ENCODE data around the gene ANKEF1.

ANKEF1 gene

GRCh38 chr20:10061641-10062040, 26.9 kb downstream of the ANKEF1 start:
- Histone ChIP-seq H3K9ac (ENCODE audit: low read depth in 1 of 2, low read length in 2 of 2) (no peak overlapping the region), H3K4me3 (ENCODE audit: low read length in 2 of 2) (no peak overlapping the region), H3K4me1 (ENCODE audit: control insufficient read depth in 2 of 2, insufficient read depth in 2 of 2, low read length in 2 of 2) (no peaks in the 10 kb centered on the region), H3K27ac (ENCODE audit: low read depth in 2 of 2, low read length in 2 of 2) (no peak overlapping the region), H3K27me3 (ENCODE audit: control insufficient read depth in 2 of 2, insufficient read depth in 2 of 2, low read length in 2 of 2) (no peaks in the 10 kb centered on the region), H3K36me3 (ENCODE audit: control insufficient read depth in 2 of 2, insufficient read depth in 2 of 2, low read length in 2 of 2) (no peaks in the 10 kb centered on the region), H3K9me3 (ENCODE audit: control insufficient read depth in 2 of 2, low read length in 2 of 2) (no peaks in the 10 kb centered on the region)

- H3K4me1 ChIP-seq (ENCODE audit: control insufficient read depth in 2 of 2, insufficient read depth in 2 of 2, low read length in 2 of 2), result no peaks in the 10 kb centered on the region
- no peaks in the 10 kb centered on the region for H3K36me3 ChIP-seq (ENCODE audit: control insufficient read depth in 2 of 2, insufficient read depth in 2 of 2, low read length in 2 of 2)
- no peak overlapping the region for H3K4me3 ChIP-seq (ENCODE audit: low read length in 2 of 2)
- H3K27me3 ChIP-seq (ENCODE audit: control insufficient read depth in 2 of 2, insufficient read depth in 2 of 2, low read length in 2 of 2), result no peaks in the 10 kb centered on the region
- H3K9me3 ChIP-seq (ENCODE audit: control insufficient read depth in 2 of 2, low read length in 2 of 2), result no peaks in the 10 kb centered on the region
- H3K9ac ChIP-seq (ENCODE audit: low read depth in 1 of 2, low read length in 2 of 2), result no peak overlapping the region
- H3K27ac ChIP-seq (ENCODE audit: low read depth in 2 of 2, low read length in 2 of 2), result no peak overlapping the region
These were observed 28.7 kb downstream of the ANKEF1 start for GRCh38 chr20:10063482-10063881.

GRCh38 chr20:10064611-10065010, 29.8 kb downstream of the ANKEF1 start:
- no peak overlapping the region for H3K4me3 ChIP-seq (ENCODE audit: low read length in 2 of 2)
- no peaks in the 10 kb centered on the region for H3K36me3 ChIP-seq (ENCODE audit: control insufficient read depth in 2 of 2, insufficient read depth in 2 of 2, low read length in 2 of 2)
- no peaks in the 10 kb centered on the region for H3K9me3 ChIP-seq (ENCODE audit: control insufficient read depth in 2 of 2, low read length in 2 of 2)
- no peak overlapping the region for H3K9ac ChIP-seq (ENCODE audit: low read depth in 1 of 2, low read length in 2 of 2)
- H3K27ac ChIP-seq (ENCODE audit: low read depth in 2 of 2, low read length in 2 of 2), result no peak overlapping the region
- no peaks in the 10 kb centered on the region for H3K27me3 ChIP-seq (ENCODE audit: control insufficient read depth in 2 of 2, insufficient read depth in 2 of 2, low read length in 2 of 2)
- H3K4me1 ChIP-seq (ENCODE audit: control insufficient read depth in 2 of 2, insufficient read depth in 2 of 2, low read length in 2 of 2), result no peaks in the 10 kb centered on the region

- H3K4me1 ChIP-seq (ENCODE audit: control insufficient read depth in 2 of 2, insufficient read depth in 2 of 2, low read length in 2 of 2), result no peaks in the 10 kb centered on the region
- no peak overlapping the region for H3K27ac ChIP-seq (ENCODE audit: low read depth in 2 of 2, low read length in 2 of 2)
- no peaks in the 10 kb centered on the region for H3K27me3 ChIP-seq (ENCODE audit: control insufficient read depth in 2 of 2, insufficient read depth in 2 of 2, low read length in 2 of 2)
- H3K9ac ChIP-seq (ENCODE audit: low read depth in 1 of 2, low read length in 2 of 2), result no peak overlapping the region
- H3K4me3 ChIP-seq (ENCODE audit: low read length in 2 of 2), result no peak overlapping the region
- no peaks in the 10 kb centered on the region for H3K9me3 ChIP-seq (ENCODE audit: control insufficient read depth in 2 of 2, low read length in 2 of 2)
- no peaks in the 10 kb centered on the region for H3K36me3 ChIP-seq (ENCODE audit: control insufficient read depth in 2 of 2, insufficient read depth in 2 of 2, low read length in 2 of 2)
These were observed 30.5 kb downstream of the ANKEF1 start for GRCh38 chr20:10065154-10065833.

GRCh38 chr20:10067321-10067720, 32.5 kb downstream of the ANKEF1 start:
- no peak overlapping the region for H3K27ac ChIP-seq (ENCODE audit: low read depth in 2 of 2, low read length in 2 of 2)
- no peaks in the 10 kb centered on the region for H3K9me3 ChIP-seq (ENCODE audit: control insufficient read depth in 2 of 2, low read length in 2 of 2)
- no peak overlapping the region for H3K4me3 ChIP-seq (ENCODE audit: low read length in 2 of 2)
- H3K4me1 ChIP-seq (ENCODE audit: control insufficient read depth in 2 of 2, insufficient read depth in 2 of 2, low read length in 2 of 2), result no peaks in the 10 kb centered on the region
- no peaks in the 10 kb centered on the region for H3K36me3 ChIP-seq (ENCODE audit: control insufficient read depth in 2 of 2, insufficient read depth in 2 of 2, low read length in 2 of 2)
- H3K9ac ChIP-seq (ENCODE audit: low read depth in 1 of 2, low read length in 2 of 2), result no peak overlapping the region
- H3K27me3 ChIP-seq (ENCODE audit: control insufficient read depth in 2 of 2, insufficient read depth in 2 of 2, low read length in 2 of 2), result no peaks in the 10 kb centered on the region

GRCh38 chr20:10074513-10074912, 39.7 kb downstream of the ANKEF1 start:
- no peak overlapping the region for H3K9ac ChIP-seq (ENCODE audit: low read depth in 1 of 2, low read length in 2 of 2)
- H3K27me3 ChIP-seq (ENCODE audit: control insufficient read depth in 2 of 2, insufficient read depth in 2 of 2, low read length in 2 of 2), result no peaks in the 10 kb centered on the region
- no peaks in the 10 kb centered on the region for H3K9me3 ChIP-seq (ENCODE audit: control insufficient read depth in 2 of 2, low read length in 2 of 2)
- no peak overlapping the region for H3K27ac ChIP-seq (ENCODE audit: low read depth in 2 of 2, low read length in 2 of 2)
- no peaks in the 10 kb centered on the region for H3K36me3 ChIP-seq (ENCODE audit: control insufficient read depth in 2 of 2, insufficient read depth in 2 of 2, low read length in 2 of 2)
- H3K4me3 ChIP-seq (ENCODE audit: low read length in 2 of 2), result no peak overlapping the region
- H3K4me1 ChIP-seq (ENCODE audit: control insufficient read depth in 2 of 2, insufficient read depth in 2 of 2, low read length in 2 of 2), result peaks cover 0 to 3% of the 10 kb centered on the region in 2 donors

GRCh38 chr20:10075606-10076005, 40.8 kb downstream of the ANKEF1 start:
- no peaks in the 10 kb centered on the region for H3K36me3 ChIP-seq (ENCODE audit: control insufficient read depth in 2 of 2, insufficient read depth in 2 of 2, low read length in 2 of 2)
- peaks cover 0 to 3% of the 10 kb centered on the region in 2 donors for H3K4me1 ChIP-seq (ENCODE audit: control insufficient read depth in 2 of 2, insufficient read depth in 2 of 2, low read length in 2 of 2)
- H3K27me3 ChIP-seq (ENCODE audit: control insufficient read depth in 2 of 2, insufficient read depth in 2 of 2, low read length in 2 of 2), result no peaks in the 10 kb centered on the region
- no peak overlapping the region for H3K4me3 ChIP-seq (ENCODE audit: low read length in 2 of 2)
- H3K9me3 ChIP-seq (ENCODE audit: control insufficient read depth in 2 of 2, low read length in 2 of 2), result no peaks in the 10 kb centered on the region
- no peak overlapping the region for H3K9ac ChIP-seq (ENCODE audit: low read depth in 1 of 2, low read length in 2 of 2)
- H3K27ac ChIP-seq (ENCODE audit: low read depth in 2 of 2, low read length in 2 of 2), result no peak overlapping the region

GRCh38 chr20:10076126-10077080, 41.6 kb downstream of the ANKEF1 start:
- no peak overlapping the region for H3K9ac ChIP-seq (ENCODE audit: low read depth in 1 of 2, low read length in 2 of 2)
- no peak overlapping the region for H3K27ac ChIP-seq (ENCODE audit: low read depth in 2 of 2, low read length in 2 of 2)
- peaks cover 0 to 3% of the 10 kb centered on the region in 2 donors for H3K4me1 ChIP-seq (ENCODE audit: control insufficient read depth in 2 of 2, insufficient read depth in 2 of 2, low read length in 2 of 2)

GRCh38 chr20:10077081-10077471, 42.3 kb downstream of the ANKEF1 start:
- Histone ChIP-seq H3K9ac (ENCODE audit: low read depth in 1 of 2, low read length in 2 of 2) (no peak overlapping the region), H3K9me3 (ENCODE audit: control insufficient read depth in 2 of 2, low read length in 2 of 2) (no peaks in the 10 kb centered on the region), H3K36me3 (ENCODE audit: control insufficient read depth in 2 of 2, insufficient read depth in 2 of 2, low read length in 2 of 2) (no peaks in the 10 kb centered on the region), H3K4me3 (ENCODE audit: low read length in 2 of 2) (no peak overlapping the region), H3K4me1 (ENCODE audit: control insufficient read depth in 2 of 2, insufficient read depth in 2 of 2, low read length in 2 of 2) (peaks cover 0 to 3% of the 10 kb centered on the region in 2 donors), H3K27me3 (ENCODE audit: control insufficient read depth in 2 of 2, insufficient read depth in 2 of 2, low read length in 2 of 2) (no peaks in the 10 kb centered on the region), H3K27ac (ENCODE audit: low read depth in 2 of 2, low read length in 2 of 2) (no peak overlapping the region)

More at GRCh38 chr20:10076126-10077080, 41.6 kb downstream of the ANKEF1 start:
- Histone ChIP-seq H3K36me3 (ENCODE audit: control insufficient read depth in 2 of 2, insufficient read depth in 2 of 2, low read length in 2 of 2) (no peaks in the 10 kb centered on the region), H3K27me3 (ENCODE audit: control insufficient read depth in 2 of 2, insufficient read depth in 2 of 2, low read length in 2 of 2) (no peaks in the 10 kb centered on the region), H3K4me3 (ENCODE audit: low read length in 2 of 2) (no peak overlapping the region), H3K9me3 (ENCODE audit: control insufficient read depth in 2 of 2, low read length in 2 of 2) (no peaks in the 10 kb centered on the region)

- Histone ChIP-seq H3K4me3 (ENCODE audit: low read length in 2 of 2) (no peak overlapping the region), H3K36me3 (ENCODE audit: control insufficient read depth in 2 of 2, insufficient read depth in 2 of 2, low read length in 2 of 2) (no peaks in the 10 kb centered on the region), H3K4me1 (ENCODE audit: control insufficient read depth in 2 of 2, insufficient read depth in 2 of 2, low read length in 2 of 2) (peaks cover 0 to 3% of the 10 kb centered on the region in 2 donors), H3K9me3 (ENCODE audit: control insufficient read depth in 2 of 2, low read length in 2 of 2) (no peaks in the 10 kb centered on the region), H3K27me3 (ENCODE audit: control insufficient read depth in 2 of 2, insufficient read depth in 2 of 2, low read length in 2 of 2) (no peaks in the 10 kb centered on the region), H3K9ac (ENCODE audit: low read depth in 1 of 2, low read length in 2 of 2) (no peak overlapping the region), H3K27ac (ENCODE audit: low read depth in 2 of 2, low read length in 2 of 2) (no peak overlapping the region)
These were observed 43.1 kb downstream of the ANKEF1 start for GRCh38 chr20:10077886-10078285.

All from mucosa of rectum (tissue), 2 donors.